HG03025 (cell line): ENCODE data around the gene ACSM2A.
"Not testable (repeated sequence)": the region's sequence is repeated elsewhere in the genome, so short reads cannot be mapped to it uniquely, and the experiment has no call there.

Experiments used
- ATAC-seq: cut with Tn5 transposase; IDR thresholded peaks from one replicate; pipeline ENCODE4 v1.9.1; 2021; ENCODE audit warnings: mild to moderate bottlenecking, moderate library complexity; ENCODE audit not compliant: unreplicated experiment, low FRiP score

Gene ACSM2A

GRCh38 chr16:20536669-20537068 lies 85.3 kb downstream of the ACSM2A start:
- ATAC-seq = not testable (repeated sequence)
